GM21515 (cell line): ENCODE results near the gene NR1D1.

Experiments
- ATAC-seq: cut with Tn5 transposase; IDR thresholded peaks from one replicate; pipeline ENCODE4 v1.9.1; 2021; ENCODE audit not compliant: unreplicated experiment

The NR1D1 gene

GRCh38 chr17:40063901-40064531, 36.4 kb downstream of the NR1D1 start:
- no peak for ATAC-seq

GRCh38 chr17:40063187-40063771, 37.1 kb downstream of the NR1D1 start:
- no peak for ATAC-seq

GRCh38 chr17:40062329-40063186, 37.8 kb downstream of the NR1D1 start, which contains the start of gene THRA:
TSS of gene THRA (plus strand) at chr17:40062965. CDS start at chr17:40074489, 11,524 bp downstream.
- no peak for ATAC-seq

DNA sequence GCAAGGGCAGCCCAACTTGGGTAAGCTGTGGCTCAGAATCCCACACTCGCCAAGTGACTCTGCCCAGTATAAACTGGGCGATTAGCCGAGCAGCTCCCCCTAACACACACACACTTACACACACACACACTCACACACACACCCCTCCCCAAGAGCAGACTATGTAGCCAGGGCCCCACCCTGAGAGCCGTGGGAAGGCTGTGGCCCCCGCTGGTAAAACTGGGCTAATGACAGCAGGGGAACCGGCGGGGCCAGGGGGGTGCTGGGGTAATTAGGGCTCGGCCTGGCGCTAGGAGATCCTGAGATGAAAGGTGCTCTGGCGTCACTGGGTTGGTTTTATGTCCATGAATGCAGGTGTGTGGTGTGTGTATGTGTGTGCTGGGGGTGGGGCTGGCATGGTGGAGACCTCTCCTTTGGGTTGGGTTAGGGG, 38.8 kb downstream of the NR1D1 start:
- no peak for ATAC-seq

GRCh38 chr17:40060887-40061608, 39.3 kb downstream of the NR1D1 start:
- ATAC-seq, result no peak

DNA sequence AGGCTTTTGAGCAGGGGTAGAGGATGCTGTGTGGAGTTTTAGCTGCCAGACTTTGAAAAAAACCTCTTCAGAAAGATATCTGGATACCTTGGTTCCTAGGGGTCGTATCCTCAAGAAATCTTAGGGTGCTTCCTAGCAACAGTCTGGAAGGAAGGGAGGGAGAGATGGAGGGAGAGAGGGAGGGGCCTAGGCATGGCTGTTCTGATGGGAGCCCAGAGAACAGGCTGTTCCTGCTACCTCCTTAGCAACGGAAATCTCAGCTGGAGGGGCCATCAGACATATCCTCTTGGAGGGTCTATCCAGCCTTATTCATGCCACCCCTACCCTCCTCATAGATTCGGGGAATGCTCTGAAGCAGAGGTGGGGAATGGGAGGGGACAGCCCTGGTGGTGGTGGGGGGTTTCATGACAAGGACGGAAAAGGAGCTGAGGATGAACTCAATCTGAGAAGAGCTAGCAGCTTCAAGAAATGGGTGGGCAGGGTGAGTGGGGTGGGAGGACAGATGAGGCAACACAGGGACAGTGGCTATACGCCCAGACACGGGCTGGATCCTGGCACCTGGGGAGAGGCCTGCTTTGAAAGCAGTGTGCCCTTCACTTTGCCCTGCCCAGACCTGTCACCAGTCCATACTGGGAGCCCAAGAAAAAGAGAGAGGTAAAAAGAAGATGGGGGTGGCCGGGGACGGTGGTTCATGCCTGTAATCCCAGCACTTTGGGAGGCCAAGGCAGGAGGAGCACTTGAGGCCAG, 40.5 kb downstream of the NR1D1 start:
- no peak for ATAC-seq

GRCh38 chr17:40058865-40059264, 41.5 kb downstream of the NR1D1 start:
- no peak for ATAC-seq

GRCh38 chr17:40058186-40058784, 42.1 kb downstream of the NR1D1 start:
- no peak for ATAC-seq

- no peak for ATAC-seq
Measured at GRCh38 chr17:40056379-40057015, 43.9 kb downstream of the NR1D1 start.
